ENCODE data around the gene CSNK2A1.

DNA sequence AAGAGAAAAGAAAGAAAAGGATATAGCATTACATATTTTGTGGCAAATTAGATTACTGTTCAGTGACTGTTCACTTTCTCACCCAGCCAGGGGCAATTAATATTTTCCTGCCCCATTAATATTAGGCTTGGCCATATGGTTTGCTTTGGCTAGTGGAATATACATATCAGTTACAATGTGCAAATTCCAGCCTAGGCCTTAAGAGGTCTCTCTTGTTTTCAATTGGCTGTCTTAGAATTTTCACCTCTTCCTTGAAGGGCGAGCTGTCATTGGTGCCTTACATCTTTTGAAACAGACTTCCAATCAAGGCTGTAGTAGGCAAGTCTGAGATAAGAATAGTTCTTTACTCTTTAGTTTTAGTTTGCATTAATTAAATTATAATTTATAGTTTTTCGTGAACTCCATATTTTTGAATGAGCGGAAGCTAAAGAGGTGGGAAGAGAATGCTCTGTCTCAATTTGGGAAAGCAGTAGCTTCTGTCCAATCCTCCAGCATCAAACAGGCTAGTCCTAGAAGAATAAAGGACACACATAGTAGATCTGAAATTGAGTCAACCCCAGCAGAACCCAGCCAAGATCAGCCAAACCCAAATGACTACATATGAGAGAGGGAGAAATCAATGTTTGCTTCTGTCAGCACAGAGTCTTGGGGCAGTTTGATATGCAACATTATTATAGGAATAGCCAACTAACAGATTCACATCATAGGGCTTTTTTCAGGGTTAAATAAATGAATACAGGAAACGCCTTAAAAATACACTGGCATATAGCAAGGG lies 6.3 kb upstream of the CSNK2A1 start:
- TF ChIP-seq, protein P1, sequence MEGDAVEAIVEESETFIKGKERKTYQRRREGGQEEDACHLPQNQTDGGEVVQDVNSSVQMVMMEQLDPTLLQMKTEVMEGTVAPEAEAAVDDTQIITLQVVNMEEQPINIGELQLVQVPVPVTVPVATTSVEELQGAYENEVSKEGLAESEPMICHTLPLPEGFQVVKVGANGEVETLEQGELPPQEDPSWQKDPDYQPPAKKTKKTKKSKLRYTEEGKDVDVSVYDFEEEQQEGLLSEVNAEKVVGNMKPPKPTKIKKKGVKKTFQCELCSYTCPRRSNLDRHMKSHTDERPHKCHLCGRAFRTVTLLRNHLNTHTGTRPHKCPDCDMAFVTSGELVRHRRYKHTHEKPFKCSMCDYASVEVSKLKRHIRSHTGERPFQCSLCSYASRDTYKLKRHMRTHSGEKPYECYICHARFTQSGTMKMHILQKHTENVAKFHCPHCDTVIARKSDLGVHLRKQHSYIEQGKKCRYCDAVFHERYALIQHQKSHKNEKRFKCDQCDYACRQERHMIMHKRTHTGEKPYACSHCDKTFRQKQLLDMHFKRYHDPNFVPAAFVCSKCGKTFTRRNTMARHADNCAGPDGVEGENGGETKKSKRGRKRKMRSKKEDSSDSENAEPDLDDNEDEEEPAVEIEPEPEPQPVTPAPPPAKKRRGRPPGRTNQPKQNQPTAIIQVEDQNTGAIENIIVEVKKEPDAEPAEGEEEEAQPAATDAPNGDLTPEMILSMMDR (IDR thresholded peaks at IDR 0.05) = no peak
- TF ChIP-seq POLR2A (IDR thresholded peaks at IDR 0.05) = no peak
